Thoracic aorta (tissue), 2 donors: ENCODE measurements around the gene MRNIP. TPM values are rescaled to one million over a fixed set of nuclear protein-coding genes. Genes with fewer than 3 reads are reported as not detected.

Source experiments
- ATAC-seq: fragments of 150-250 bp; one replicate; pipeline ENCODE4 v1.8.0; 2017; ENCODE audit warnings: low read depth; ENCODE audit not compliant: insufficient number of reproducible peaks, low FRiP score
- DNase-seq: peaks from one replicate; pipeline ENCODE4 v3.0.0-alpha.2; 2020; ENCODE audit warnings: low spot score
- H3K27ac ChIP-seq, 2 donors: fragments of 200-600 bp; sonication (generic); 1 replicate in 1 of 2; 2 replicates in 1 of 2; pipeline ENCODE4 v1.5.1; 2016; ENCODE audit warnings: mild to moderate bottlenecking in 2 of 2, moderate library complexity in 2 of 2
- H3K27me3 ChIP-seq: fragments of 200-600 bp; sonication (generic); replicated peaks from 2 replicates; pipeline ENCODE4 v1.6.0; 2016; ENCODE audit warnings: mild to moderate bottlenecking; ENCODE audit not compliant: insufficient read depth
- H3K36me3 ChIP-seq: fragments of 200-600 bp; sonication (generic); one replicate; pipeline ENCODE4 v1.5.1; 2016
- H3K4me1 ChIP-seq, 2 donors: fragments of 200-600 bp; sonication (generic); 1 replicate in 1 of 2; 2 replicates in 1 of 2; pipeline versions ENCODE4 v1.5.1 to v1.6.0; 2016; ENCODE audit warnings: low read depth in 2 of 2, mild to moderate bottlenecking in 1 of 2; ENCODE audit not compliant: control insufficient read depth in 1 of 2
- H3K4me3 ChIP-seq: fragments of 200-600 bp; sonication (generic); 2 replicates; pipeline ENCODE4 v1.5.1; 2016; ENCODE audit warnings: mild to moderate bottlenecking
- H3K9me3 ChIP-seq: fragments of 200-600 bp; sonication (generic); 2 replicates; pipeline ENCODE4 v1.5.1; 2016
- CTCF ChIP-seq: fragments of 200-600 bp; sonication (generic); IDR thresholded peaks from one replicate; pipeline ENCODE4 v1.5.1; 2019; ENCODE audit warnings: antibody characterized with exemption
- total RNA-seq, 2 donors: library from RNA; depleted of rRNA; stranded (reverse); fragments of >200 nt; gene quantifications; one replicate each; pipeline versions ENCODE4 v1.1.0 to v1.2.3, GENCODE V29; 2016

MRNIP gene
- total RNA-seq, 2 donors from 2014 or later = 46.2 to 54.2 TPM

DNA sequence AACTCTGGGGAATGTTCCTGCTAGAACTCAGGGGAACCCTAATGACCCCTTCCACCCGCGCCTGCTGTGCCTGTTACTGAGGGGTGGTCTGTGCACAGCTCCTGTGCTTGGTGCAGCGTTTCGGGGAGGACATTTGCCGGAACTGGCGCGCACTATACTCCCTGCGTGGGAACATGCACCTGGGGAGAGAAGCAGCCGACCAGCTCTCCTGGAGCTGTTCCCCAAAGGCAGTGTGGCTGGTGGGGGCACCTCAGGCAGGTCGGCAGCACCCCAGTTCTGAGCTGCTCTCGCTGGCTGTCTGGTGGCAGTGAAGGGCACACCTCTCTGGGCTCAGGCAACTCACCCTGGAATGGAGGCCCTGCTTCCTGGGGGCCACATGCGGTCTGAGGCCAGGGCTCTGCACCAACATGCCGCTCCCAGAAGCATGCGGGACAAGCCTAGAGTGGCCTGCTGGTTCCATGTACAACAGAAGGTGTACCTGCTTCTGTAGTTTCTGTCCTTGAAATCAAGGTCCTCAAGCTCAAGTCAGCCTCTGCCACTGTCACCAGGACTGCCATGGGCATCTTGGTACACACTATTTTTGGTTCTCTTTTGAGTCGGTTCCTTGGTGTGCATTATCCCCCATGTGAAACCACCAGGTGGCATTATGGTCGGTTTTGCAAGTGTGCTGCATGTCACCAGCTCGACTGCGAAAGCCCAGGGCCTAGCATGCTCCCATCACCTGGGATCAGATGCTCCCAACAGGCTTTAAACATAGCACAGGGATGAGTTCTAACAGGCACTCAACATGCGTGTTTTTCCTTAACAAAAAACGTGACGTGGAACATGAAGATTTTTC, 7.8 kb upstream of the MRNIP start:
- Histone ChIP-seq H3K9me3 (no peaks in the 10 kb centered on the region), H3K27me3 (no peaks in the 10 kb centered on the region), H3K36me3 (peaks cover 57% of the 10 kb centered on the region), H3K4me1 (no peaks in the 10 kb centered on the region), H3K4me3 (no peak overlapping the region), H3K27ac (no peak overlapping the region)
- TF ChIP-seq CTCF = no peak
- ATAC-seq = no peak
- DNase-seq = no peak

- ATAC-seq (no peak), DNase-seq (no peak)
- peaks cover 50% of the 10 kb centered on the region for H3K36me3 ChIP-seq
- H3K9me3 ChIP-seq = no peaks in the 10 kb centered on the region
- no peak for TF ChIP-seq CTCF
- H3K27me3 ChIP-seq = no peaks in the 10 kb centered on the region
- H3K4me3 ChIP-seq = no peak overlapping the region
- no peaks in the 10 kb centered on the region for H3K4me1 ChIP-seq
- no peak overlapping the region for H3K27ac ChIP-seq
Measured at GRCh38 chr5:179865491-179866240, 7.0 kb upstream of the MRNIP start.

GRCh38 chr5:179864686-179865085, 6.1 kb upstream of the MRNIP start:
- Histone ChIP-seq H3K9me3 (no peaks in the 10 kb centered on the region), H3K27me3 (no peaks in the 10 kb centered on the region), H3K4me1 (peaks cover 0 to 8% of the 10 kb centered on the region in 2 donors), H3K36me3 (peaks cover 42% of the 10 kb centered on the region), H3K4me3 (no peak overlapping the region), H3K27ac (no peak overlapping the region)
- ATAC-seq (no peak), DNase-seq (no peak)
- TF ChIP-seq CTCF = no peak

DNA sequence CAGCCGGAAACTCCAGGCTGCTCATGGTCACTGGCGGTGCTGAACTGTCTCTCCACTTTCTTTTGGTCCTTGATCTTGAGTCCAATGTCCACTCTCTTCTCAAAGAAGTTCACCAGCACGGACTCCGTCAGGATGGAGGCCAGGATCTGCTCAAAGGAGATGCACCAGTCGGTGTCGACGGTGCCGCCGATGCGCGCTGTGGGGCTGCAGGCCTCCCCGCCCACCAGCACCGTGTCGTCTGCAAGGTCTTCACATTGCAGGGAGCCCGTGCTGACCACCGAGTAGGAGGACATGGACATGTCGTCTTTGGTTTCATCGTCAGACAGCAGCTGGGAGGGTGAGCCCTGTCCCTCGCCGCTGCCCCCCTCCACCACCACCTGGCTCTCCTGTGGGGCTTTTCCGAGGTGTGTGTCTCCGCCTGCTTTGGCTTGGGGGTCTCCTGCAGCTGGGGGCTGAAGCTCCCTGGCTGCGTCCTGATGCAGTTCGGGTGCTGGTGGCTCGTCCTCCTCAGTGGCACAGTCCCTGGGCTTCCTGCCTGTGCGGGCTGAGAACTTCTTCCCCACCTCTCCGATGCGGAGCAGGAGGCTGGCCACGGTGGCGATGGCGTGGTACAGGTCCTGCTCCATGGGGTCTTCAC, 5.0 kb upstream of the MRNIP start:
- Histone ChIP-seq H3K4me1 (peaks cover 0 to 12% of the 10 kb centered on the region in 2 donors), H3K27ac (no peak overlapping the region), H3K36me3 (peaks cover 33% of the 10 kb centered on the region), H3K9me3 (no peaks in the 10 kb centered on the region), H3K27me3 (no peaks in the 10 kb centered on the region), H3K4me3 (no peak overlapping the region)
- ATAC-seq (no peak), DNase-seq (no peak)
- TF ChIP-seq CTCF = no peak

- Histone ChIP-seq H3K36me3 (peaks cover 33% of the 10 kb centered on the region), H3K4me1 (peaks cover 0 to 14% of the 10 kb centered on the region in 2 donors), H3K27me3 (no peaks in the 10 kb centered on the region), H3K4me3 (no peak overlapping the region), H3K9me3 (no peaks in the 10 kb centered on the region), H3K27ac (no peak overlapping the region)
- TF ChIP-seq CTCF = no peak
- ATAC-seq (no peak), DNase-seq (no peak)
Measured at GRCh38 chr5:179862891-179863290, 4.3 kb upstream of the MRNIP start.
